Renal cortex interstitium (tissue), 15 donors: ENCODE results near the gene METTL24. TPM values are rescaled to one million over a fixed set of nuclear protein-coding genes. Genes with fewer than 3 reads are reported as not detected.

ENCODE experiments used
- DNase-seq, 11 donors: peaks; one replicate each; pipeline ENCODE4 v3.0.0-alpha.2; 2013; ENCODE audit warnings: low read depth in 9 of 11, low spot score in 4 of 11; ENCODE audit errors: extremely low read depth in 1 of 11
- long read RNA-seq, 16 experiments: transcript quantifications; one replicate each; lab custom pipeline, GENCODE V29; 2026
- polyA plus RNA-seq, 3 donors: library from polyadenylated mRNA; unstranded; fragments of 120-200 nt; gene quantifications; one replicate each; pipeline ENCODE4 v1.2.1, GENCODE V29; 2013; ENCODE audit not compliant: insufficient read length in 3 of 3

The METTL24 gene, protein sequence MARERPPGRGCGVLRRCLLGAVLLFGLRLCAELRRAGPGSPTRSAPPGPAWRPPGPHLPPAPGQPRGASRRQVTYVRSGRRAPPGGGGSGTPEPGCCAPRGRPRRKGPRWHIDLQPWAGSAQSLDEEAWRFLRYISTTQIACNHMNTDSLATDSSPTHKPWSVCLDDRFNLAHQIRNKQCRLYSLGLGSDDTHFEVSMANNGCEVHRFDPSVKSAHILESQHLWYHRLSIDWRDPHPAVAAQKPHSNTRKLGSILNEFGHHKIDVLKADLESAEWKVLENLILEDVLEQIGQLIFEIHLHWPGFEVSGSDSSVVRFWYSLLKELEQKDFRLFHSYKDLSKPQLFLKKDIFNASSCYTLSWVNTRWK
- polyA plus RNA-seq: 10 to 100 TPM; 13.4 to 15.6 (median 14.6) TPM
- long read RNA-seq, donor 1, partial matches to known transcripts: 0 of 3 reads
- long read RNA-seq, donor 1, other reads (novel, unspliced or antisense): 0 of 3 reads
- long read RNA-seq, donor 2: 0 reads
- long read RNA-seq, donor 3, partial matches to known transcripts: 0 of 2 reads
- long read RNA-seq, donor 3, other reads (novel, unspliced or antisense): 0 of 2 reads
- long read RNA-seq, donor 4, partial matches to known transcripts: 0 of 1 reads
- long read RNA-seq, donor 4, other reads (novel, unspliced or antisense): 0 of 1 reads
- long read RNA-seq, donor 5: 0 reads
- long read RNA-seq, donor 6, partial matches to known transcripts: 0 of 3 reads
- long read RNA-seq, donor 6, other reads (novel, unspliced or antisense): 0 of 3 reads
- long read RNA-seq, donor 7, partial matches to known transcripts: 0 of 1 reads
- long read RNA-seq, donor 7, other reads (novel, unspliced or antisense): 0 of 1 reads
- long read RNA-seq, donor 8: 0 reads
- long read RNA-seq, donor 9: 0 reads
- long read RNA-seq, donor 10, partial matches to known transcripts: 0 of 1 reads
- long read RNA-seq, donor 10, other reads (novel, unspliced or antisense): 0 of 1 reads
- long read RNA-seq, donor 11, partial matches to known transcripts: 0 of 1 reads
- long read RNA-seq, donor 11, other reads (novel, unspliced or antisense): 0 of 1 reads
- long read RNA-seq, donor 12, partial matches to known transcripts: 0 of 1 reads
- long read RNA-seq, donor 12, other reads (novel, unspliced or antisense): 0 of 1 reads
- long read RNA-seq, donor 13: 0 reads
- long read RNA-seq, donor 14, partial matches to known transcripts: 0 of 3 reads
- long read RNA-seq, donor 14, other reads (novel, unspliced or antisense): 0 of 3 reads
- long read RNA-seq, donor 15: 0 reads
- long read RNA-seq, donor 16, transcript METTL24-201 (5 exons, 1,119 nt): major isoform, 5 of 5 reads
- long read RNA-seq, donor 16, partial matches to known transcripts: 0 of 5 reads
- long read RNA-seq, donor 16, other reads (novel, unspliced or antisense): 0 of 5 reads

- DNase-seq: no peak
Measured at GRCh38 chr6:110357664-110358552, at the start of gene METTL24. Gene METTL24 (minus strand): TSS chr6:110358349. CDS start chr6:110358272, 77 bp downstream.

- DNase-seq: no peak
Measured at GRCh38 chr6:110404607-110405006, 46.5 kb upstream of the METTL24 start.

GRCh38 chr6:110401585-110402176, 43.5 kb upstream of the METTL24 start:
- no peak for DNase-seq

GRCh38 chr6:110400208-110400607, 42.1 kb upstream of the METTL24 start:
- DNase-seq: no peak

DNA sequence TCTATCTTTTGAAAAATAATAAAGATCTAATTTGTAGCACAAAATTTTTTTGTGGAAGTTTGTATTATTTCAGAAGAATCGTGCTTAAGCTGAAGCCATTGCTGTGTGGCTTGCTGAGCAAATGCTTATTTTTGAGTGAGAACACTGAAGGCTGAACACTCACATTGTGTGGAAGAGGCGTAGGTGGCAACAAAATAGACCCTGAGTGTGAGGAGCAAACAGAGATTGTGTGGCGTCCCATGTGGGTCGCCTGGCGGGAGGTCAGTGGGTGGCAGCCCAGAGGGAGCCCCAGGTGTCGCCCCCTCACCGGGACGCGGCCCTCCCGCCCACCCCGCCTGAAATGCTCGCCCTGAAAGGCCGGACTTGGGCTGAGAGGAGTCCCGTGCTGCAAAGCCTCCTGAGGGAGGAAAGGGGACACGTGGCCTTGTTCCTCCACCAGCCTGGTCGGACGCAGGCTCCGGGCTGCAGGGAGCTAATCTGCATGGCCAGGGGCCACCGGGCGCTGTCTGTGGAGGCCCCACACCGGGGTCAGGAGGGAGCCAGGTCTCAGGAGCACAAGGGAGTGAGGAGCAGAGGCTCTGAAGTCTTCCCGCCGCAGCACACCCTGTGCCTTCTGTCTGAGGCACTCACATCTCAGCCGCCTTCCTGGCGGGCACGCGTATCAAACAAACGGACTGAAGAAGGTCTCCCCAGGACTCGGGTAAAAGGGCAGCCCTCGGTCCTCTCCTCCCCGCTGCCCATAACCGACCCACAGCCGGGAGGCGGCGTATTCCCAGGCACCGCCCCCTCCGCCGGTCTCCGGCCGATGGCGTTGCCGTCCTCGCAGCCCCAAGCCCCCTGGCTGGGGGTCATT, 41.3 kb upstream of the METTL24 start:
- no peak for DNase-seq

- no peak for DNase-seq
Measured at GRCh38 chr6:110398778-110399177, 40.6 kb upstream of the METTL24 start.

DNA sequence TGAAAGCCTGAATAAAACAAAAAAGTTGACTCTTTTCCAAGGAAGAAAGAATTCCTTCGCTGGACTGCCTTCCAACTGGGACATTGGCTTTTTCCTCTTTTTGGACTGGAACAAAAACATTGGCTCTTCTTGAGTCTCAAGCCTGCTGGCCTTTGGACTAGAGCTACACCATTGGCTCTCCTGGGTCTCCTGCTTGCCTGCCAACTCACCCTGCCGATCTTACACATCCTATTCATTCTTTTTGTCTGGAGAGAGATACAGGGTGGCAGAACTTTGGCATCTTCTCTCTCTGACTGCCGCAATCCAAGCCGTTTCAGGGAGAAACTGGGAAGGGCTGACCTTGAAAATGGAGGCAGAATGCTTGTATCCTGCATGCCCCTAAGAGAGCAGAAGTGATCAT, 37.1 kb upstream of the METTL24 start:
- no peak for DNase-seq

DNA sequence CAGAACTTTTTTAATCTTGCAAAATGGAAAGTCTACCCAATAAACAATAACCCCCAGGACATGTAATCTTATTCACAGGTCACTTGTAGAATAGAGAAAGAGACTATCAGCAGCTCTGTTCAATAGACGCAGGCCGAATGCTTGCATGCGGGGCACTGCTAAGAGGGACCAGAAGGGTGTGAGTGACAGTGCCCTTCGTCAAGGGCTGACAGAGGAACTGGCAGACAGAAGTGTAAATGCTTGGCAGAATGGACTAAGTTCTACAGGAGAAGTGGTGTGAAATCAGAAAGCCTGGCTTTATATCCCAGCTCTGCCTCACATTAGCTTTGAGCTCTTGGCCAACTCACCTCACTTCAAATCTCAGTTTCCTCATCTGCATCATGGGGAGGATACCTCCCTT, 36.3 kb upstream of the METTL24 start:
- no peak for DNase-seq

GRCh38 chr6:110392727-110393126, 34.6 kb upstream of the METTL24 start:
- no peak for DNase-seq

- no peak for DNase-seq
Measured at GRCh38 chr6:110390404-110390803, 32.3 kb upstream of the METTL24 start.

DNA sequence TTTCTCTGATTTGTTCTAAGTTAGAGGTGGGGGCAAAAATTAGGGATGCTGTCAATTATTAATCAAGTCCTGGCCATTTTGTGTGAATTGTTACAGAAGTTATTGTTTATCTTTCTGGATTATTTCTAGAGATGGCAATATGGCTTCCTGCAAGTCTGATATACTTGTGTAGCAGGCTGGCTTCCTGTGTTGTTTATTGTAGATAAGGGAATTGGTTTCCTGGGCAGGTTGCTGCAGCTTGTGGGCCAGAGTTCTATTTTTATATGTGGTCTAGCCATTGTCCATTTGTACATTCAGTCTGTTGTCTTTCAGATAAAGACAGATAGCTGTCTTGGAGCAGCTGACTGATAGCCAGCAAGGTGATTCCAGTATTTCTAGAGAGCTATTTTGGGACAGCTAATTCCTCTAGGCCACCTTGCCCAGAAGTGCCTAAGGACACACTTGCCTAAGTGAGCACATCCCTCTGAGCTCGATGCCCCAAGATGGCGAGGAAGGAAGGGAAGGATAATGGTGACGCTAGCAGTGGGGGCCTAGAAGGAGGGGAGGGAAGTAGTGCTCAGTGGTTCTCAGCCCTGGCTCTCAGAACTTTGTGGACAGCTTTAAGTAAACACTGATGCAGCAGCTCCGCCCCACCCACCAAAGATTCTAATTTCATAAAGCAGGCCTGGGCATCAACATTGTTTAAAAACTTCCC, 31.7 kb upstream of the METTL24 start:
- DNase-seq: no peak

DNA sequence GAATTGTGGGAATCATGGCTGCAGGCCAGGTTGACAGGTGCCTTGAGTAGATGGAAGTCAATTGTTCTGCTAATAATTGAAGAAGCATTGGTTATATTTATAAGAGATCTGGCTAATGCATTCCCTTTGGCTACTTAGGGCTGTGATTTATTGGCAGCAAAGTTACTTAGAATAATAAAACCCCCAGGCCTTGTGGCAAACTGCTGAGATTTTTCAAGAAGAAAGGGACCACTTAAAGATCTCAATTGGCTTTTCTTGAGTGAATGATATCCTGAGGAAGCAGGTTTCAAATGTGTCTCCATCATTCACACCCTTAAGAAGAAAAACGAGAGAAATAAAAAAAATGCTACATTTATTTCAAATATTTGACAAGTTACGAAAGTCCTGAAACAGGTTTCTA, 29.8 kb upstream of the METTL24 start:
- no peak for DNase-seq

GRCh38 chr6:110385458-110385863, 27.3 kb upstream of the METTL24 start:
- no peak for DNase-seq

GRCh38 chr6:110378552-110378951, 20.4 kb upstream of the METTL24 start:
- no peak for DNase-seq

DNA sequence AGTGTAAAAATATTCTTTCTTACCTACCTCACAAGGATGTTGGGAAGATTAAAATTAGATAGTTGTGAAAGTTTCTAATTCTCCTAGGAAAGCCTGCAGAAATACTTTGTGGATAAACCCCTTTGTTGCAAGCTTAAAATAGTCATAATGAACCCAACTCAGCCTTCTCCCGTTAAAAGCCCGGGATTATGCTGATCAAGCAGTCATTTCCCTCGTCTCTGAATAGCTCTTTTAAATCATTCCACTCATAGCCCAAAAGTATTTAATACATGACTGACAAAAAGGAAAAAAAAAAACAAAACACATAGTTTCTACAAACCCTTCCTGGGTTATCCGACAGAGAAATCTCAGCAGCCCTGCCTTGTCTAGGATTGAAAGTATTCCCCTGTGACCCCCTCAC, 10.9 kb upstream of the METTL24 start:
- DNase-seq: no peak

GRCh38 chr6:110368284-110368683, 10.1 kb upstream of the METTL24 start:
- DNase-seq: no peak
